ENCODE data around the gene MAP3K5. TPM values are rescaled to one million over a fixed set of nuclear protein-coding genes. Genes with fewer than 3 reads are reported as not detected.

The MAP3K5 gene
- total and polyA plus RNA-seq, 2 donors (not counting 3 experiments of a cell fraction or from before 2014, with no cell fraction given), result 1.5 to 7.0 TPM

DNA sequence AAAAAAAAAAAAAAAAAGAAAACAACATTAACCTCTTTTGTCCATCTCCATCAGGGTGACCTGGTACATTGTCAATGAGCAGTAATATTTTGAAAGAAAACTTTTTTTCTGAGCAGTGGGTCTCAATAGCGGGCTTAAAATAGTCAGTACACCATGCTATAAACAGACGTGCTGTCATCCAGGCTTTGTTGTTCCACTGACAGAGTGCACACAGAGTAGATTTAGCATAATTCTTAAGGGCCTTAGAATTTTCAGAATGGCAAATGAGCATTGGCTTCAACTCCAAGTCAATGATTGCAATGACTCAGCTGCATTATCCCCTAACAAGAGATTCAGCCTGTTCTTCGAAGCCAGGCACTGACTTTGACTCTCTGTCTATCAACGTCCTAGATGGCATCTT lies 277.7 kb downstream of the MAP3K5 start:
- Histone ChIP-seq H3K9ac (replicated peaks; ENCODE audit: extremely low read depth, insufficient read depth, low read length) (no peak overlapping the region), H2AFZ (ENCODE audit: low read depth, low read length) (no peak overlapping the region), H3K36me3 (ENCODE audit: control insufficient read depth in 2 of 2, extremely low read depth in 1 of 2, insufficient read depth in 2 of 2, low read length in 2 of 2) (no peaks in the 10 kb centered on the region), H3K27ac (ENCODE audit: insufficient read depth, low read depth, low read length) (no peak overlapping the region), H3K9me3 (replicated peaks; ENCODE audit: control insufficient read depth, insufficient read depth, low read length) (no peaks in the 10 kb centered on the region), H3K4me3 (replicated peaks in 1 of 3; ENCODE audit: insufficient read depth in 1 of 3, low read depth in 1 of 3, low read length in 3 of 3) (no peak overlapping the region), H3K27me3 (ENCODE audit: control insufficient read depth in 2 of 2, insufficient read depth in 2 of 2, low read length in 2 of 2) (peaks cover 4 to 10% of the 10 kb centered on the region in 2 experiments), H3K79me2 (ENCODE audit: control insufficient read depth, insufficient read depth, low read length) (no peaks in the 10 kb centered on the region), H3K4me2 (ENCODE audit: insufficient read depth, low read length) (no peak overlapping the region), H3K4me1 (ENCODE audit: control insufficient read depth, extremely low read depth, insufficient read depth, low read length) (no peaks in the 10 kb centered on the region), H3K9me1 (replicated peaks; ENCODE audit: control insufficient read depth, extremely low read depth, insufficient read depth, low read length) (no peaks in the 10 kb centered on the region), H4K20me1 (replicated peaks; ENCODE audit: control insufficient read depth, extremely low read depth, insufficient read depth, low read length) (no peaks in the 10 kb centered on the region)
- TF ChIP-seq, protein P1, sequence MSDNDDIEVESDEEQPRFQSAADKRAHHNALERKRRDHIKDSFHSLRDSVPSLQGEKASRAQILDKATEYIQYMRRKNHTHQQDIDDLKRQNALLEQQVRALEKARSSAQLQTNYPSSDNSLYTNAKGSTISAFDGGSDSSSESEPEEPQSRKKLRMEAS (IDR thresholded peaks at IDR 0.05; ENCODE audit: insufficient read depth, insufficient read length), result no peak
- TF ChIP-seq JUN (IDR thresholded peaks at IDR 0.05; ENCODE audit: borderline replicate concordance, insufficient read depth, insufficient read length, low read depth), result no peak
- no peak for TF ChIP-seq MYC (IDR thresholded peaks at IDR 0.05; ENCODE audit: low read depth, low read length)
- TF ChIP-seq, protein P2, sequence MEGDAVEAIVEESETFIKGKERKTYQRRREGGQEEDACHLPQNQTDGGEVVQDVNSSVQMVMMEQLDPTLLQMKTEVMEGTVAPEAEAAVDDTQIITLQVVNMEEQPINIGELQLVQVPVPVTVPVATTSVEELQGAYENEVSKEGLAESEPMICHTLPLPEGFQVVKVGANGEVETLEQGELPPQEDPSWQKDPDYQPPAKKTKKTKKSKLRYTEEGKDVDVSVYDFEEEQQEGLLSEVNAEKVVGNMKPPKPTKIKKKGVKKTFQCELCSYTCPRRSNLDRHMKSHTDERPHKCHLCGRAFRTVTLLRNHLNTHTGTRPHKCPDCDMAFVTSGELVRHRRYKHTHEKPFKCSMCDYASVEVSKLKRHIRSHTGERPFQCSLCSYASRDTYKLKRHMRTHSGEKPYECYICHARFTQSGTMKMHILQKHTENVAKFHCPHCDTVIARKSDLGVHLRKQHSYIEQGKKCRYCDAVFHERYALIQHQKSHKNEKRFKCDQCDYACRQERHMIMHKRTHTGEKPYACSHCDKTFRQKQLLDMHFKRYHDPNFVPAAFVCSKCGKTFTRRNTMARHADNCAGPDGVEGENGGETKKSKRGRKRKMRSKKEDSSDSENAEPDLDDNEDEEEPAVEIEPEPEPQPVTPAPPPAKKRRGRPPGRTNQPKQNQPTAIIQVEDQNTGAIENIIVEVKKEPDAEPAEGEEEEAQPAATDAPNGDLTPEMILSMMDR (IDR thresholded peaks at IDR 0.05; ENCODE audit: extremely low read depth in 1 of 2, insufficient read depth in 1 of 2, low read depth in 1 of 2, low read length in 2 of 2), result no peak
- no peak for TF ChIP-seq POLR2AphosphoS5 (IDR thresholded peaks at IDR 0.05; ENCODE audit: insufficient read depth, low read depth, low read length)
- no peak for TF ChIP-seq FOS (IDR thresholded peaks at IDR 0.05; ENCODE audit: borderline replicate concordance, insufficient read depth, low read length)
- no peak for TF ChIP-seq EZH2 (IDR thresholded peaks at IDR 0.05; ENCODE audit: borderline replicate concordance, low read depth, low read length, severe bottlenecking)
- no peak for TF ChIP-seq GATA2 (IDR thresholded peaks at IDR 0.05; ENCODE audit: insufficient read depth, insufficient read length, low read depth, low read length)
- no peak for TF ChIP-seq POLR2A (IDR thresholded peaks at IDR 0.05; ENCODE audit: low read depth, low read length)
- dilution Hi-C loops (cut with MboI; ENCODE audit: extremely low pct_ligation_motif_present, low sequenced_read_pairs), result no loop called here
- POLR2A ChIA-PET, result no interaction called here
- FAIRE-seq (no peak), DNase-seq (ENCODE audit: low read depth, low spot score) (no peak)
- intact Hi-C loops (cut with micrococcal nuclease), result no loop called here
- CTCF ChIA-PET, result interaction anchor here (0.6 to 0.8 kb wide), 2 partner anchors 17 to 587 kb away, joined by 3 read pairs; no protein-coding TSS in a partner anchor
- BruUV-seq (replicated peaks), result no TSS peak

Data from endothelial cell of umbilical vein (primary cell).